T1000 (cell line): ENCODE measurements around the gene CSNK1G3.
"Not testable (repeated sequence)": the region's sequence is repeated elsewhere in the genome, so short reads cannot be mapped to it uniquely, and the experiment has no call there.

Source experiments
- DNase-seq: peaks from one replicate; lab custom pipeline; 2025; ENCODE audit warnings: mixed read lengths; lab: John Stamatoyannopoulos, UW

CSNK1G3 gene

GRCh38 chr5:123559434-123559775 is 47.4 kb downstream of the CSNK1G3 start:
- DNase-seq, result no peak

GRCh38 chr5:123561230-123561629 is 49.3 kb downstream of the CSNK1G3 start:
- no peak for DNase-seq

GRCh38 chr5:123571927-123572326 is 60.0 kb downstream of the CSNK1G3 start:
- DNase-seq, result no peak

GRCh38 chr5:123578390-123578789 is 66.4 kb downstream of the CSNK1G3 start:
- no peak for DNase-seq

- DNase-seq, result no peak
Observed at GRCh38 chr5:123579410-123579809, 67.4 kb downstream of the CSNK1G3 start.

GRCh38 chr5:123582550-123583285 is 70.7 kb downstream of the CSNK1G3 start:
- DNase-seq, result no peak

GRCh38 chr5:123585871-123586270 is 73.9 kb downstream of the CSNK1G3 start:
- no peak for DNase-seq

- no peak for DNase-seq
Observed at GRCh38 chr5:123594434-123594833, 82.5 kb downstream of the CSNK1G3 start.

GRCh38 chr5:123597018-123597417 is 85.0 kb downstream of the CSNK1G3 start:
- DNase-seq, result no peak

- no peak for DNase-seq
Observed at GRCh38 chr5:123598028-123598689, 86.2 kb downstream of the CSNK1G3 start.

- no peak for DNase-seq
Observed at GRCh38 chr5:123599171-123599570, 87.2 kb downstream of the CSNK1G3 start.

- no peak for DNase-seq
Observed at GRCh38 chr5:123601610-123602009, 89.6 kb downstream of the CSNK1G3 start.

GRCh38 chr5:123605822-123606221 is 93.8 kb downstream of the CSNK1G3 start:
- no peak for DNase-seq

- DNase-seq, result no peak
Observed at GRCh38 chr5:123610209-123610608, 98.2 kb downstream of the CSNK1G3 start.

- DNase-seq, result no peak
Observed at GRCh38 chr5:123610665-123611405, 98.9 kb downstream of the CSNK1G3 start.

- DNase-seq, result no peak
Observed at GRCh38 chr5:123611406-123611709, 99.4 kb downstream of the CSNK1G3 start.

- DNase-seq, result no peak
Observed at GRCh38 chr5:123617561-123617960, 105.6 kb downstream of the CSNK1G3 start.

- DNase-seq, result no peak
Observed at GRCh38 chr5:123626051-123626450, 114.1 kb downstream of the CSNK1G3 start.

- DNase-seq, result no peak
Observed at GRCh38 chr5:123628860-123629544, 117.0 kb downstream of the CSNK1G3 start.

GRCh38 chr5:123636006-123636405 is 124.0 kb downstream of the CSNK1G3 start:
- DNase-seq, result no peak

GRCh38 chr5:123637028-123637427 is 125.1 kb downstream of the CSNK1G3 start:
- not testable (repeated sequence) for DNase-seq

- no peak for DNase-seq
Observed at GRCh38 chr5:123639244-123639643, 127.3 kb downstream of the CSNK1G3 start.
